Measurements from ENCODE around the gene SEC14L6.
A peak's percentile ranks its signal among the peaks of the same experiment; 100 is the strongest.
"Not testable (repeated sequence)": the region's sequence is repeated elsewhere in the genome, so short reads cannot be mapped to it uniquely, and the experiment has no call there.

Gene SEC14L6

DNA sequence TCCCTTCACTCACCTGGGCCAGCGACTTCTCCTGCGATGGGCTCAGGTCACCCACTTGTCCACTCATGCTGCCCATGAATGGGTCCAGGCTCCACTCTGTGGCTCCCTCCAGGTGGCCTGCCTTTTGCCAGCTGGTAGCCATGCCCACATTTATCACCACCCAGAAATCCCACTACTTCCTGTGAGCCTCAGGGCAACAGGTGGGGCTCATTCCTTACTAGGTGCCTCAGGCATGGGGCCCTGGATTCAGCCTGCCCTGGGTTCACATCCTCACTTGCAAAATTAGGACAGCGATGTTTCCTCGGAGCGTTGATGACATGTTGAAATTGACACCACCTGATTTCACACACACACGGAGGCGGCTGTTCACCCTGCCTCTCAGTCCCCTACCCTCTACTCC is at the start of gene SEC14L6:
Gene SEC14L6 (minus strand): TSS at position 126 of the 400 bp plus-strand sequence. CDS start 59 bp downstream, at position 67.
- no peak within 1 kb of the TSS for H3K4me3 ChIP-seq (ENCODE audit: low read depth, low read length)
- DNase-seq (ENCODE audit: low read depth), result no peak
- TF ChIP-seq, protein P1, sequence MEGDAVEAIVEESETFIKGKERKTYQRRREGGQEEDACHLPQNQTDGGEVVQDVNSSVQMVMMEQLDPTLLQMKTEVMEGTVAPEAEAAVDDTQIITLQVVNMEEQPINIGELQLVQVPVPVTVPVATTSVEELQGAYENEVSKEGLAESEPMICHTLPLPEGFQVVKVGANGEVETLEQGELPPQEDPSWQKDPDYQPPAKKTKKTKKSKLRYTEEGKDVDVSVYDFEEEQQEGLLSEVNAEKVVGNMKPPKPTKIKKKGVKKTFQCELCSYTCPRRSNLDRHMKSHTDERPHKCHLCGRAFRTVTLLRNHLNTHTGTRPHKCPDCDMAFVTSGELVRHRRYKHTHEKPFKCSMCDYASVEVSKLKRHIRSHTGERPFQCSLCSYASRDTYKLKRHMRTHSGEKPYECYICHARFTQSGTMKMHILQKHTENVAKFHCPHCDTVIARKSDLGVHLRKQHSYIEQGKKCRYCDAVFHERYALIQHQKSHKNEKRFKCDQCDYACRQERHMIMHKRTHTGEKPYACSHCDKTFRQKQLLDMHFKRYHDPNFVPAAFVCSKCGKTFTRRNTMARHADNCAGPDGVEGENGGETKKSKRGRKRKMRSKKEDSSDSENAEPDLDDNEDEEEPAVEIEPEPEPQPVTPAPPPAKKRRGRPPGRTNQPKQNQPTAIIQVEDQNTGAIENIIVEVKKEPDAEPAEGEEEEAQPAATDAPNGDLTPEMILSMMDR (IDR thresholded peaks at IDR 0.05; ENCODE audit: insufficient read depth, low read depth, low read length, missing control alignments), result no peak

DNA sequence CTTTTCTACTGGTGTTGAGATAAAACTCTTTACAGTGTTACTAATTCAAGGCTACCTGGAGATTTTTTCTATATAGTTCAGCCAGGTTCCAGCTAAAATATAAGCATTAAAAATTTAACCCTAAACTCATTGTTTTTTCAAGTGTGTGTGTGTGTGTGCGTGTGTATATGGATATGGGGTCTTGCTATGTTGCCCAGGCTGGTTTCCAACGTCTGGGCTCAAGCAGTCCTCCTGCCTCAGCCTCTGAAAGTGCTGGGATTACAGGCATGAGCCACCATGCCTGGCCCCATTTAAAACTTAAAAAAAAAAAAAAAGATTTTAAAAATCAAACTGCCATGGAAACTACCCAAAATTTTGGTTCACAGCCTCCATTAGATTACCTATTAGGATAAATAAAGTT is 49.7 kb upstream of the SEC14L6 start:
- TF ChIP-seq, protein P1 (IDR thresholded peaks at IDR 0.05; ENCODE audit: insufficient read depth, low read depth, low read length, missing control alignments), result no peak
- H3K4me3 ChIP-seq (ENCODE audit: low read depth, low read length), result no peak overlapping the region
- DNase-seq (ENCODE audit: low read depth), result no peak

DNA sequence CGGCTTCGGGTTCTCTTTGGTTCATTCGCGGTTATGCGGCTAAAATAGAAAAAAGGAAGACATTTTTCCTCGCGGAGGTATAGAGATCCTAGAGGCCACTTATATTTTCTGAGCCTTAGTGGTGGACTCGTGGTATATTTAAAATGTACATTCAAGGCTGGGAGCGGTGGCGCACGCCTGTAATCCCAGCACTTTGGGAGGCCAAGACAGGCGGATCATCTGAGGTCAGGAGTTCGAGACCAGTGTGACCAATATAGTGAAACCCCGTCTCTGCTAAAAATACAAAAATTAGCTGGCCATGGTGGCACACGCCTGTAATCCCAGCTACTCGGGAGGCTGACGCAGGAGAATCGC is 45.8 kb upstream of the SEC14L6 start:
- not testable (repeated sequence) for H3K4me3 ChIP-seq (ENCODE audit: low read depth, low read length); DNase-seq (ENCODE audit: low read depth)

DNA sequence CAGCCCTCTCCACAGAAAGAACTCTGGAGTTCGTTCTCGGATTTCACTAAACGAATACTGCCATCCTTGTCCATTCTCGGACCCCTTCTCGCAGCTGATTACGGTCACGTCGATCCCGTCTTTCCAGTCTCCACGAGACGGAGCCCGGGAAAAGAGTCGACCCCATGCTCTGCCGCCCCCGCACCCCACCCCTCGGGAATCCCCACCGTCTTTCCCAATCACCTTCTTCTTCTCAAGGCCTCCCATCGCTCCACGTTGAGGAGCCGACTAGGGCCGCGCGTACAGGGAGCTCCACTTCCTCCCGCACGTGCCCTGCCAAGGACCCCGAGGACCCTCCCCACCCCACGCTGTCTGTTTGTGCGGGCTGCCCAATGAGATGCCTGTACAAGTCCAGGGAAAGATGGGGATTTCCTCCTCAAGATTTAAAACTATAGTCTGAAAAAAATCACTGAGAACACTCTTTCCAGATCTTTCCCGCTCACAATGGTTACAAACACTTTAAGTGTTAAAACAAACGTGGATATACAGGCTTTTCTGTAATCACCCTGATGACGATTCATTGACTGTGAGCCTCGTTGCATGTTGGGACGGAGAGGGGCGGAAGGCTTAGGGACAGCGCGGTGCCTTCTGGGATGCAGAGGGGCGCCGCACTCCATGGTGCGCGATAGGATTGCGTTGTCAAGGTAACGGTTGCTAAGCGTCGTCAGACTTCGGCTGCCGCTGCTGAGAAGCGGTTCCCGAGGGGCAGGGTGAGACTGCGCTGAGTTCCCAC is 45.2 kb upstream of the SEC14L6 start, which contains the start of gene PES1:
Gene PES1 (minus strand): TSS at position 323 of the 772 bp plus-strand sequence. CDS start 77 bp downstream, at position 246.
- H3K4me3 ChIP-seq (ENCODE audit: low read depth, low read length), result peak within 1 kb of the TSS; percentile 73
- TF ChIP-seq, protein P1 (IDR thresholded peaks at IDR 0.05; ENCODE audit: insufficient read depth, low read depth, low read length, missing control alignments), result no peak
- peak; percentile 99 for DNase-seq (ENCODE audit: low read depth)

DNA sequence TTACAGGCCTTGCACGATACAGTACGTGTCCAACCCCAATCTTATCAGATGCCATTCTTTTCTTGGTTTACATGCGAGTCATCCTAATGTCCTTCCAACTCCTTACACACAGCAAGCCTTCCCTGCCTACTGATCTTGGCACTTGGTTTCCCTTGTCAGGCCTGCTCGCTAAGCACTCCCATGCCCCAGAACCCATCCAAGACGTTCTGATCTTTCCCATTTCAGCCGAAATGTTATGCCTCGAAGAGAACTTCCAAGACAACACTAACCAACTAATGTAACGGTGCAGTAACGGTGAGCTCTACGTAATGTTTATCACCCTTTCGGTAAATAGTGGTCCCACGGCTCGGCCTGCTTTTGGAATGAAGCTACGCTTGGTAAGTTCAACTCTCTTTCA is 44.6 kb upstream of the SEC14L6 start:
- TF ChIP-seq, protein P1 (IDR thresholded peaks at IDR 0.05; ENCODE audit: insufficient read depth, low read depth, low read length, missing control alignments), result no peak
- DNase-seq (ENCODE audit: low read depth), result no peak
- H3K4me3 ChIP-seq (ENCODE audit: low read depth, low read length), result peak overlapping the region; percentile 73

DNA sequence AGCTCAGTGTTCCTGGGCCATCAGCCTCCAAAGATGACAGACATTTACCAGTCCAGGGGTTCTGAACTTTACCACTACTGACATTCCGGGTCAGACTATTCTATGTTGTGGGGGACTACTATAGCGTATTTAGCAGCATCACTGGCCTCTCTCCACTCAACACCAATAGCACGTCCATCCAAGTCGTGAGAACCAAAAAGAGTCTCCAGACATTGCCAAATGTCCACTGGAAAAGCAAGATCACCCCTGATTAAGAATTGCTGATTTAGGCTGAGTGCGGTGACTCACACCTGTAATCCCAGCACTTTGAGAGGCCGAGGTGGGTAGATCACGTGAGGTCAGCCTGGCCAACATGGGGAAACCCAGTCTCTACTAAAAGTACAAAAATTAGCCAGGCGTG is 39.9 kb upstream of the SEC14L6 start:
- no peak overlapping the region for H3K4me3 ChIP-seq (ENCODE audit: low read depth, low read length)
- TF ChIP-seq, protein P1 (IDR thresholded peaks at IDR 0.05; ENCODE audit: insufficient read depth, low read depth, low read length, missing control alignments), result no peak
- DNase-seq (ENCODE audit: low read depth), result no peak

DNA sequence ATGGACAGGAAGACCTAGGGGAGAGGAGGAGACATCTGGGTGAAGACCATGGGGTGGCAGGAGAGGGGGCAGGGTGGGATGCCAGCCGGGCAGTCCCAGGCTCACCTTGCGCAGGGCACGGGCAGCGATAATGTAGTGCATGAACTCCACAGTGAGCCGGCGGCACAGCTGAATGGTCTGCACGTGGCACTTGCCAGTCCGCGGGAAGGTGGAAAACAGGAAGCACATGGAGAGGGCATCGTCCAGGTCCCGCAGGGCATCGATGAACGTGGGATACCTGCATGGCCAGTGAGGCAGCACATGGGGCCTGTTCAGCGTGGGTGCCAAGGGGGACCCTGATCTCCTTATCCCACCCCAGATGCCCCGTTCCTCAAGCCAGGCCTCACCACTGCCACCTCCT is 37.9 kb upstream of the SEC14L6 start:
- H3K4me3 ChIP-seq (ENCODE audit: low read depth, low read length), result no peak overlapping the region
- TF ChIP-seq, protein P1 (IDR thresholded peaks at IDR 0.05; ENCODE audit: insufficient read depth, low read depth, low read length, missing control alignments), result no peak
- DNase-seq (ENCODE audit: low read depth), result no peak
